WTC11 (cell line): ENCODE results near the gene PRRT4. TPM values are rescaled to one million over a fixed set of nuclear protein-coding genes. Genes with fewer than 3 reads are reported as not detected.

Experiments
- ATAC-seq: fragments of 200-7000 bp; cut with Tn5 transposase; 2 replicates; pipeline ENCODE4 v1.10.0; 2021; ENCODE audit warnings: mild to moderate bottlenecking, moderate library complexity
- CTCF ChIA-PET: fragments of 300-600 bp; sonication (Branson Sonifier 250); formaldehyde crosslinking; loops from one replicate; lab custom pipeline; 2021; ENCODE audit warnings: antibody characterized with exemption; lab: Charles Lee
- POLR2A ChIA-PET: fragments of 350-600 bp; sonication (Branson Sonifier 250); formaldehyde crosslinking; loops from one replicate; lab custom pipeline; 2021; ENCODE audit warnings: antibody characterized with exemption; lab: Charles Lee
- DNase-seq: peaks from one replicate; pipeline ENCODE4 v3.0.0; 2021; ENCODE audit warnings: low spot score
- H3K27ac Mint-ChIP-seq: 2 replicates; pipeline ENCODE4 v1.8.0; 2021; ENCODE audit warnings: mixed read lengths
- H3K27me3 Mint-ChIP-seq: 2 replicates; pipeline ENCODE4 v1.8.0; 2021; ENCODE audit warnings: low read depth, mild to moderate bottlenecking, moderate library complexity, mixed read lengths
- H3K36me3 Mint-ChIP-seq: 2 replicates; pipeline ENCODE4 v1.8.0; 2021; ENCODE audit warnings: mixed read lengths
- H3K4me1 Mint-ChIP-seq: 2 replicates; pipeline ENCODE4 v1.8.0; 2022; ENCODE audit warnings: mixed read lengths
- H3K4me3 Mint-ChIP-seq: 2 replicates; pipeline ENCODE4 v1.8.0; 2021; ENCODE audit warnings: mild to moderate bottlenecking, moderate library complexity, mixed read lengths
- H3K9me3 Mint-ChIP-seq: 2 replicates; pipeline ENCODE4 v1.8.0; 2021; ENCODE audit warnings: mixed read lengths
- AFF4 ChIP-seq: sonication (generic); formaldehyde crosslinking; IDR thresholded peaks from 2 replicates; pipeline ENCODE4 v1.8.1; 2023; ENCODE audit warnings: mild to moderate bottlenecking, missing genetic modification reagents, borderline replicate concordance
- ARID4B ChIP-seq: sonication (generic); formaldehyde crosslinking; IDR thresholded peaks from 2 replicates; pipeline ENCODE4 v1.8.0; 2023; ENCODE audit warnings: missing genetic modification reagents, mild to moderate bottlenecking, borderline replicate concordance
- CDX4 ChIP-seq: fragments of 250-450 bp; sonication (Bioruptor Pico); IDR thresholded peaks from 2 replicates; pipeline ENCODE4 v1.9.0; 2021; ENCODE audit warnings: moderate library complexity, mild to moderate bottlenecking, inconsistent platforms, borderline replicate concordance
- CREM ChIP-seq: sonication (generic); formaldehyde crosslinking; IDR thresholded peaks from 2 replicates; pipeline ENCODE4 v1.8.1; 2022; ENCODE audit warnings: mild to moderate bottlenecking, missing genetic modification reagents, moderate library complexity
- CTCF ChIP-seq: fragments of 200-600 bp; IDR thresholded peaks from 2 replicates; pipeline ENCODE4 v1.8.0; 2022; ENCODE audit warnings: antibody characterized with exemption
- E2F1 ChIP-seq: sonication (generic); formaldehyde crosslinking; IDR thresholded peaks from 2 replicates; pipeline ENCODE4 v1.8.0; 2022; ENCODE audit warnings: mild to moderate bottlenecking, missing genetic modification reagents
- HMGA2 ChIP-seq: fragments of 250-450 bp; sonication (Bioruptor Pico); IDR thresholded peaks from 2 replicates; pipeline ENCODE4 v1.4.0; 2021; ENCODE audit warnings: mild to moderate bottlenecking, moderate library complexity
- IRF1 ChIP-seq: sonication (generic); formaldehyde crosslinking; IDR thresholded peaks from 2 replicates; pipeline ENCODE4 v1.8.0; 2023; ENCODE audit warnings: missing genetic modification reagents
- JAZF1 ChIP-seq: fragments of 250-450 bp; sonication (Bioruptor Pico); IDR thresholded peaks from 2 replicates; pipeline ENCODE4 v1.9.0; 2021; ENCODE audit warnings: moderate library complexity, mild to moderate bottlenecking, inconsistent platforms
- MAX ChIP-seq: sonication (generic); formaldehyde crosslinking; IDR thresholded peaks from 2 replicates; pipeline ENCODE4 v1.8.0; 2022; ENCODE audit warnings: mild to moderate bottlenecking, missing genetic modification reagents
- TCF7 ChIP-seq: sonication (generic); formaldehyde crosslinking; IDR thresholded peaks from 2 replicates; pipeline ENCODE4 v1.8.0; 2022; ENCODE audit warnings: mild to moderate bottlenecking, low read depth, missing genetic modification reagents, moderate library complexity
- ZBTB21 ChIP-seq: sonication (generic); formaldehyde crosslinking; IDR thresholded peaks from 2 replicates; pipeline ENCODE4 v1.8.1; 2023; ENCODE audit warnings: mild to moderate bottlenecking, missing genetic modification reagents, borderline replicate concordance
- ZNF416 ChIP-seq: fragments of 250-450 bp; sonication (Bioruptor Pico); IDR thresholded peaks from 2 replicates; pipeline ENCODE4 v1.9.0; 2021; ENCODE audit warnings: mild to moderate bottlenecking, inconsistent platforms
- ZNF423 ChIP-seq: fragments of 250-450 bp; sonication (Bioruptor Pico); IDR thresholded peaks from 2 replicates; pipeline ENCODE4 v2.1.2; 2022; ENCODE audit warnings: mild to moderate bottlenecking, moderate library complexity
- total RNA-seq: library from RNA; stranded (reverse); gene quantifications from 3 replicates; pipeline ENCODE4 v1.2.3, GENCODE V29; 2021

The PRRT4 gene
- total RNA-seq, 1 experiment from 2014 or later, result 1.2 TPM

GRCh38 chr7:128381161-128381821, 19.8 kb upstream of the PRRT4 start:
- Mint-ChIP-seq H3K9me3 (no peaks in the 10 kb centered on the region), H3K27ac (no peak overlapping the region), H3K4me3 (no peak overlapping the region), H3K4me1 (peaks cover 12% of the 10 kb centered on the region), H3K36me3 (no peaks in the 10 kb centered on the region), H3K27me3 (peaks cover 9% of the 10 kb centered on the region; the same call in 1 of the 2 replicates)
- peak; percentile 80 for ATAC-seq
- ChIA-PET CTCF (interaction anchor here (0.5 to 6.7 kb wide), 53 partner anchors 9 to 943 kb away, joined by 3 to 125 read pairs (median 5); partner anchors contain the start of genes GARIN1A, METTL2B, PRRT4 and RBM28), POLR2A (no interaction called here)
- DNase-seq, result peak; percentile 89
- TF ChIP-seq CTCF, result peak; percentile 94
- TF ChIP-seq E2F1 (CRISPR knock-in tag), result no peak
- TF ChIP-seq MAX (CRISPR knock-in tag), result 0 out of 2 replicates have a peak, but pooled peaks have one; percentile 10
- no peak for TF ChIP-seq TCF7 (CRISPR knock-in tag)
- no peak for TF ChIP-seq HMGA2 (CRISPR knock-in tag)
- no peak for TF ChIP-seq CDX4 (CRISPR knock-in tag)

- H3K4me3 Mint-ChIP-seq, result no peak overlapping the region
- H3K4me1 Mint-ChIP-seq, result peaks cover 12% of the 10 kb centered on the region
- no peak for DNase-seq
- H3K27me3 Mint-ChIP-seq, result peaks cover 9% of the 10 kb centered on the region; the same call in 1 of the 2 replicates
- CTCF ChIA-PET, result interaction anchor here (0.5 to 6.7 kb wide), 46 partner anchors 8 to 943 kb away, joined by 3 to 125 read pairs (median 6); partner anchors contain the start of genes GARIN1A, METTL2B, PRRT4 and RBM28
- ATAC-seq, result peak; percentile 22
- H3K27ac Mint-ChIP-seq, result no peak overlapping the region
- POLR2A ChIA-PET, result no interaction called here
- H3K9me3 Mint-ChIP-seq, result no peaks in the 10 kb centered on the region
- no peaks in the 10 kb centered on the region for H3K36me3 Mint-ChIP-seq
- 0 out of 2 replicates have a peak, but pooled peaks have one; percentile 29 for TF ChIP-seq MAX (CRISPR knock-in tag)
- no peak for TF ChIP-seq CREM (CRISPR knock-in tag)
These were observed 19.1 kb upstream of the PRRT4 start for GRCh38 chr7:128380483-128381106.

- Mint-ChIP-seq H3K4me3 (no peak overlapping the region), H3K9me3 (no peaks in the 10 kb centered on the region), H3K27me3 (peaks cover 9% of the 10 kb centered on the region; the same call in 1 of the 2 replicates), H3K36me3 (no peaks in the 10 kb centered on the region), H3K4me1 (peaks cover 12% of the 10 kb centered on the region), H3K27ac (no peak overlapping the region)
- ChIA-PET POLR2A (interaction anchor here (0.7 kb wide), 1 partner anchor 696 kb away, joined by 6 read pairs; no protein-coding TSS in a partner anchor), CTCF (interaction anchor here (1.0 to 6.7 kb wide), 18 partner anchors 8 to 532 kb away, joined by 3 to 125 read pairs (median 12); partner anchors contain the start of genes GARIN1A, PRRT4 and RBM28)
- DNase-seq (no peak), ATAC-seq (no peak)
- TF ChIP-seq ZNF416 (CRISPR knock-in tag), result no peak
- no peak for TF ChIP-seq JAZF1 (CRISPR knock-in tag)
- no peak for TF ChIP-seq ARID4B (CRISPR knock-in tag)
- TF ChIP-seq ZNF423 (CRISPR knock-in tag), result no peak
- no peak for TF ChIP-seq ZBTB21 (CRISPR knock-in tag)
- no peak for TF ChIP-seq AFF4 (CRISPR knock-in tag)
- TF ChIP-seq IRF1 (CRISPR knock-in tag), result no peak
These were observed 18.5 kb upstream of the PRRT4 start for GRCh38 chr7:128379900-128380479.
